ENCODE results near the gene TEX261.

The TEX261 gene

DNA sequence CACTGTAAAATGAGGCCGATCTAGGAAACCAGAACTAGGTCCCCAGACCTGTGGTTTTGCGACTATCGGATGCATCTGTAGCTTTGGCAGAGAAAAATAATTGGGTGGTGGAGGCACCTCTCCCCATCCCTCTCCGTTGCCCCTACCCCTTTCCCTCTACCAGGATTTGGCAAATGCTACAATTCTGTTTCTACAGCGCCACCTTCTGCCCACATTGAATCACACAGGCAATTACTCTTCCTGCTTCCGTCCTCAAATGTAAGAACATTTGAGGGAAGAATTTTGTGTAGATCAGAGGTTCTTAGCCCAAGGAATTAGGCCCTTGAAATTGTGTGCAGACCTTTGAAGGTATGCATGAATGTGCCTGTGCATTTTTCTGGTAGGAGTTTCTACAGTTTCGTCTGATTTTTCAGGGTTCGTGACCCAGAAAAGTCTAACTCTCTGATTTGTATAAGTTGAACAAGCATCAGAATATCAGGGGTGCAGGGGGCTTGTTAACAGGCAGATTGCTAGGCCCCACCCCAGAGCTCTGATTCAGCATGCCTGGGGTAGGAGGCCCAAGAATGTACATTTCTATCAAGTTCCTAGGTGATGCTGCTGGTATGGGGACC is 47.7 kb downstream of the TEX261 start:
- Histone ChIP-seq H3K4me3 (ENCODE audit: low read depth in 1 of 2, low read length in 2 of 2) (no peak overlapping the region), H3K4me1 (ENCODE audit: control insufficient read depth in 1 of 2, insufficient read depth in 2 of 2, low read length in 2 of 2) (peaks cover 2 to 3% of the 10 kb centered on the region in 2 donors), H3K9me3 (ENCODE audit: control insufficient read depth in 1 of 2, low read length in 2 of 2) (no peaks in the 10 kb centered on the region), H3K9ac (ENCODE audit: low read depth in 1 of 2, low read length in 2 of 2) (no peak overlapping the region), H3K27me3 (ENCODE audit: control insufficient read depth in 1 of 2, insufficient read depth in 2 of 2, low read length in 2 of 2) (peaks cover 16 to 21% of the 10 kb centered on the region in 2 donors), H3K36me3 (ENCODE audit: control insufficient read depth in 1 of 2, insufficient read depth in 2 of 2, low read length in 2 of 2) (no peaks in the 10 kb centered on the region), H3K27ac (ENCODE audit: low read depth, low read length) (no peak overlapping the region)

DNA sequence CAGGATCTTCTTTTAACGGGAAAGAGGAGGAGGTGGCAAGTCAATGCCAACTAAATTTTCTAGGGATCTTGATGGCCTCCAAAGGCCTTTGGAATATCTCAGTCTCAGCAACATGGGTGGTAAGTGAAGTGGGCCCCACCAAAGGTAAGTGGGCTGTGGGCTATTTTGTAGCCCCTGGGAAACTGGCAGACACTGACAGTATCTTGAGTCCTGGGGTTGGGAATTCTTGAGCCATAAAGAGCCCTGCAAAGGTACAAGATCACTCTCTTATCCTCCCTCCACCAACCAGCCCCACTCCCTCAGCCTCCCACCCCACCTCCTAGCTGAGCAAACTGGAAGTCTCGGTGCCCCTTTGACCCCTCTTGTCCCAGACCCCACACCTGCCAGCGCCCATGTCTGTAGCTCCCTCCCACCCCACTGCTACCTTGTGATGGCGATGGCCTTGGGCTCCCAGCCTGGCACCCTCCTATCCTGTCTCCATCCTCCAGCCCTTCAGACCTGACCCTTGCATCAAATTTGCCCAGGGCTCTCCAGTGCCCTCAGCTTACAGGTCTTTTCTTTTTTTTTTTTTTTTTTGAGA is 50.5 kb downstream of the TEX261 start:
- Histone ChIP-seq H3K27ac (ENCODE audit: low read depth, low read length) (no peak overlapping the region), H3K27me3 (ENCODE audit: control insufficient read depth in 1 of 2, insufficient read depth in 2 of 2, low read length in 2 of 2) (peaks cover 16 to 20% of the 10 kb centered on the region in 2 donors), H3K9ac (ENCODE audit: low read depth in 1 of 2, low read length in 2 of 2) (no peak overlapping the region), H3K9me3 (ENCODE audit: control insufficient read depth in 1 of 2, low read length in 2 of 2) (no peaks in the 10 kb centered on the region), H3K4me3 (ENCODE audit: low read depth in 1 of 2, low read length in 2 of 2) (no peak overlapping the region), H3K4me1 (ENCODE audit: control insufficient read depth in 1 of 2, insufficient read depth in 2 of 2, low read length in 2 of 2) (peaks cover 2 to 3% of the 10 kb centered on the region in 2 donors), H3K36me3 (ENCODE audit: control insufficient read depth in 1 of 2, insufficient read depth in 2 of 2, low read length in 2 of 2) (no peaks in the 10 kb centered on the region)

DNA sequence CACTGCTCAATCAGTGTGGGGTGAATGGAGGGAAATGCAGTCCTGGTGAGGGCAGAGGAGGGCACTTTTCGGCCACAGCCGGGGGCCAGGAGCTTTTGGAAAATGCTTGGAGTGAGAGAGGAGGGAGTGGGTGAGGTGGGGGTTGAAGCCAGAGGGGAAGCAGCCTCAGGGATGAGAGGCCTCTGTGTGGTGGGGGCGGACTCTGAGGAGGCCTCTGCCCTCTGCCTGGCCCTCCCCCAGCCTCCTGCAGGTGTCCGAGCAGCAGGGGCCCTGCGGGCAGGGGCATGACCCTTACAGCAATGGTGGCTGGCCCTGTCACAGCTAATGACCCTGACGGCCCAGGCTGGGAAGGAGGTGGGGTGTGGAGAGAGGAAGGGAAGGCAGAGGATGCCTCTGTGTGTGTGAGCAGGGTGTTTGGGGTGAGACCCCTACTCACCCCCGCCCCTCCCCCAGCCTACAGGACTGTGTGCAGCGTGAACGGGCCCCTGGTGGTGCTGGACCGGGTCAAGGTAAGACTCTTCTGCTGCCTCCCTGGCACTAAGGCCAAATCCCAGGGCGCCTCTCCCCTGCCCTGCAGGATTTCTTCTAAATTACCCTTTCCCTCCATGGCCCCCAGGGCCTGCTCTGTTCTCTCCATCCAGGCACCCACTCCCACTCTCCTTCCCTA is 51.3 kb downstream of the TEX261 start:
- no peak overlapping the region for H3K9ac ChIP-seq (ENCODE audit: low read depth in 1 of 2, low read length in 2 of 2)
- no peaks in the 10 kb centered on the region for H3K9me3 ChIP-seq (ENCODE audit: control insufficient read depth in 1 of 2, low read length in 2 of 2)
- H3K27ac ChIP-seq (ENCODE audit: low read depth, low read length), result no peak overlapping the region
- no peaks in the 10 kb centered on the region for H3K36me3 ChIP-seq (ENCODE audit: control insufficient read depth in 1 of 2, insufficient read depth in 2 of 2, low read length in 2 of 2)
- H3K4me1 ChIP-seq (ENCODE audit: control insufficient read depth in 1 of 2, insufficient read depth in 2 of 2, low read length in 2 of 2), result peaks cover 0 to 3% of the 10 kb centered on the region in 2 donors
- H3K27me3 ChIP-seq (ENCODE audit: control insufficient read depth in 1 of 2, insufficient read depth in 2 of 2, low read length in 2 of 2), result peaks cover 13 to 18% of the 10 kb centered on the region in 2 donors
- H3K4me3 ChIP-seq (ENCODE audit: low read depth in 1 of 2, low read length in 2 of 2), result no peak overlapping the region

- Histone ChIP-seq H3K4me3 (ENCODE audit: low read depth in 1 of 2, low read length in 2 of 2) (no peak overlapping the region), H3K27ac (ENCODE audit: low read depth, low read length) (no peak overlapping the region), H3K36me3 (ENCODE audit: control insufficient read depth in 1 of 2, insufficient read depth in 2 of 2, low read length in 2 of 2) (no peaks in the 10 kb centered on the region), H3K4me1 (ENCODE audit: control insufficient read depth in 1 of 2, insufficient read depth in 2 of 2, low read length in 2 of 2) (no peaks in the 10 kb centered on the region), H3K9me3 (ENCODE audit: control insufficient read depth in 1 of 2, low read length in 2 of 2) (no peaks in the 10 kb centered on the region), H3K9ac (ENCODE audit: low read depth in 1 of 2, low read length in 2 of 2) (no peak overlapping the region), H3K27me3 (ENCODE audit: control insufficient read depth in 1 of 2, insufficient read depth in 2 of 2, low read length in 2 of 2) (peaks cover 7 to 11% of the 10 kb centered on the region in 2 donors)
Measured at GRCh38 chr2:70942396-70943204, 52.1 kb downstream of the TEX261 start.

DNA sequence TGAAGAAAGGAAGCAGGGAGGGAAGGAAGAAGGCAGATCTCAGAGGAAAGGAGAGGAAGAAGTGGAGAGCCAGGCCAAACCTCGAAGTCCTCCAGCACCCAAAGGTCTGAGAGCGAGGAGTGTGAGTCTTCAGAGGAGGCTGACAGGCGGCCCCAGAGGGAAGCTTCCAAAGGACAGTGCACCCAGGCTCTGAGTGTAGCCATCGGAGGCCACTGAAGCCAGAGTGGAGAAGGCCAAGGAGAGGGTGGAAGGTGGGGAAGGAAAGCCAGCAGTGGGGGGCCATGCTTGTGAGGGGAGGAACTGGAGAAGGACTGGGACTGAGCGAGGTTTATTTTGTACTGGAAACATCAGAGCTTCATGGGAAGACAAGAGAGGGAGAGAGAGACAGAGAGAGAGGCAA is 53.0 kb downstream of the TEX261 start:
- no peaks in the 10 kb centered on the region for H3K9me3 ChIP-seq (ENCODE audit: control insufficient read depth in 1 of 2, low read length in 2 of 2)

DNA sequence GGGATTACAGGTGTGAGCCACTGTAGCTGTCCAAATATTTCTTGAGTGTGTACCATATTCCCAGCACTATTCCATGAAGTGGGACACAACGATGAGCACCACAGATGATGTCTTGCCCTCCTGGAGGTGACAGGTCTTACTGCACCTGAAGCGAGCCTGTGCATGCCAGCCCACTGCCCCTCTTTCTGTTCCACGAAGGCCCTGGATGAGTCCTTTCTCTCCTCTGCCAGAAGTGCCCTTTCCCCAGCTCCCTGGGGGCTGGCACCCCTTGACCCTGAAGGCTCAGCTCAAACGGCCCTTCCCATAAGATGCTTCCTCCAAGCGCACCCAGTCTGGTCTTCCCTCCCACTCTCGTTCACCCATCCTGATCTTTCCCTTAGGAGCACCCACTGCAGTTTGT is 53.5 kb downstream of the TEX261 start:
- Histone ChIP-seq H3K27ac (ENCODE audit: low read depth, low read length) (no peak overlapping the region), H3K4me1 (ENCODE audit: control insufficient read depth in 1 of 2, insufficient read depth in 2 of 2, low read length in 2 of 2) (no peaks in the 10 kb centered on the region), H3K27me3 (ENCODE audit: control insufficient read depth in 1 of 2, insufficient read depth in 2 of 2, low read length in 2 of 2) (peaks cover 0 to 4% of the 10 kb centered on the region in 2 donors), H3K9ac (ENCODE audit: low read depth in 1 of 2, low read length in 2 of 2) (no peak overlapping the region), H3K9me3 (ENCODE audit: control insufficient read depth in 1 of 2, low read length in 2 of 2) (no peaks in the 10 kb centered on the region), H3K36me3 (ENCODE audit: control insufficient read depth in 1 of 2, insufficient read depth in 2 of 2, low read length in 2 of 2) (no peaks in the 10 kb centered on the region), H3K4me3 (ENCODE audit: low read depth in 1 of 2, low read length in 2 of 2) (no peak overlapping the region)

More for the DNA sequence above, 53.0 kb downstream of the TEX261 start:
- peaks cover 0 to 4% of the 10 kb centered on the region in 2 donors for H3K27me3 ChIP-seq (ENCODE audit: control insufficient read depth in 1 of 2, insufficient read depth in 2 of 2, low read length in 2 of 2)
- H3K9ac ChIP-seq (ENCODE audit: low read depth in 1 of 2, low read length in 2 of 2), result no peak overlapping the region
- H3K36me3 ChIP-seq (ENCODE audit: control insufficient read depth in 1 of 2, insufficient read depth in 2 of 2, low read length in 2 of 2), result no peaks in the 10 kb centered on the region
- no peaks in the 10 kb centered on the region for H3K4me1 ChIP-seq (ENCODE audit: control insufficient read depth in 1 of 2, insufficient read depth in 2 of 2, low read length in 2 of 2)
- no peak overlapping the region for H3K27ac ChIP-seq (ENCODE audit: low read depth, low read length)
- H3K4me3 ChIP-seq (ENCODE audit: low read depth in 1 of 2, low read length in 2 of 2), result no peak overlapping the region

DNA sequence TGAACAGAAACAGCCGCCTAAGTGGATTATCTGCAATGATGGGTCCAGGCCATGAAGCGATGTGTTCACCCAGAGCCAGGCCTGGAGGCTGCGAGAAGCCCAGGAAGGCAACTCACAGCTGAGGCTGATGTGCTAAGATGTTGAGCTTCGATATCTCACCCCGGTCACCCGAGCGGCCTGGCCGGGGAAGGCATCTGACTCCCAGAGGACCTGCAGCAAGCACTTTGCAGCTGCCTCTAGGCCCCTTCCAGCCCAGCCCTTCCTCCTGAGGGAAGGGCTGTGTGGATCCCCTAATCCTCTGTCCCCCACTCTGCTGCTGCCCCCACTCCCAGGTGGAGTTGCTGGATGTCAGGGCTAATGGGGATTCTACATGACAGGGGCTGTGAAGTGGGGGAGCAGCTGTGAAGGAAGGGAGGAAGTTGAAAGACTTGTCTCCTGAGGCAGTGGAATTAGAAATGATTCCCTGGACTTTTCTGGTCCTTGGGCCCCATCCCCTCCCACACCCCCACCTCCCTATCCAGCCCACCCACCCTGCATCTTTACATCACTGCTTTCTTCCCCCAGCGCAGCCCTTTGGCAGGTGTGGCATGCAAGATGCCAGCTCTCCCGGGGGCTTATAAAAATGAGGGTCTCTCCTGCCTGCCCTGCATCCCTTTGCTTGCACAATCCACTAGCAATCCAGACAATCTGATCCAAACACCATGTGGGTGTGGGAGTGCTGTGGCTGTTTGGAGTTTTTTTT is 54.7 kb downstream of the TEX261 start:
- no peak overlapping the region for H3K27ac ChIP-seq (ENCODE audit: low read depth, low read length)
- H3K36me3 ChIP-seq (ENCODE audit: control insufficient read depth in 1 of 2, insufficient read depth in 2 of 2, low read length in 2 of 2), result no peaks in the 10 kb centered on the region
- peaks cover 0 to 4% of the 10 kb centered on the region in 2 donors for H3K27me3 ChIP-seq (ENCODE audit: control insufficient read depth in 1 of 2, insufficient read depth in 2 of 2, low read length in 2 of 2)
- H3K9ac ChIP-seq (ENCODE audit: low read depth in 1 of 2, low read length in 2 of 2), result no peak overlapping the region
- H3K9me3 ChIP-seq (ENCODE audit: control insufficient read depth in 1 of 2, low read length in 2 of 2), result no peaks in the 10 kb centered on the region
- no peaks in the 10 kb centered on the region for H3K4me1 ChIP-seq (ENCODE audit: control insufficient read depth in 1 of 2, insufficient read depth in 2 of 2, low read length in 2 of 2)
- no peak overlapping the region for H3K4me3 ChIP-seq (ENCODE audit: low read depth in 1 of 2, low read length in 2 of 2)

GRCh38 chr2:70939001-70939838 is 55.5 kb downstream of the TEX261 start:
- H3K36me3 ChIP-seq (ENCODE audit: control insufficient read depth in 1 of 2, insufficient read depth in 2 of 2, low read length in 2 of 2), result no peaks in the 10 kb centered on the region
- no peak overlapping the region for H3K4me3 ChIP-seq (ENCODE audit: low read depth in 1 of 2, low read length in 2 of 2)
- H3K27ac ChIP-seq (ENCODE audit: low read depth, low read length), result no peak overlapping the region
- peaks cover 0 to 4% of the 10 kb centered on the region in 2 donors for H3K27me3 ChIP-seq (ENCODE audit: control insufficient read depth in 1 of 2, insufficient read depth in 2 of 2, low read length in 2 of 2)
- H3K9ac ChIP-seq (ENCODE audit: low read depth in 1 of 2, low read length in 2 of 2), result no peak overlapping the region
- H3K4me1 ChIP-seq (ENCODE audit: control insufficient read depth in 1 of 2, insufficient read depth in 2 of 2, low read length in 2 of 2), result no peaks in the 10 kb centered on the region
- H3K9me3 ChIP-seq (ENCODE audit: control insufficient read depth in 1 of 2, low read length in 2 of 2), result no peaks in the 10 kb centered on the region

DNA sequence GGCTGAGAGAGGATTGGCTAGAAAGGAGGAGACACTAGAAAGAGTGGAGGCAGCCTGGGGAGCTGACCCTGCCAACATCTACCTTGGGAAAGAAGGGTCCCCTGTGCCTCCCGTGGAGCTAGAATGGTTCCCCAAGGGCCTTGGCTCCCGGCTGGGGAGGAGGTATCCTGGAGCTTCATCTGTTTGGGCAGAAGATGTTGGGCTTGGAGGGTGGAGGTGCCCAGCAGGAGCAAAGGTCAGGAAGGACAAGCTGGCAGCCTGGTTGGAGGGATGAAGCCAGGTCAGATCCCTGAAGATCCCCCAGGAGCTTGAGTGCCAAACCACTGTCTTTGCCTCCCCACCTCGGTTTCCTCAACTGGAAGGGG is 56.1 kb downstream of the TEX261 start:
- H3K4me3 ChIP-seq (ENCODE audit: low read depth in 1 of 2, low read length in 2 of 2), result no peak overlapping the region
- no peak overlapping the region for H3K27ac ChIP-seq (ENCODE audit: low read depth, low read length)
- no peak overlapping the region for H3K9ac ChIP-seq (ENCODE audit: low read depth in 1 of 2, low read length in 2 of 2)
- no peaks in the 10 kb centered on the region for H3K9me3 ChIP-seq (ENCODE audit: control insufficient read depth in 1 of 2, low read length in 2 of 2)
- no peaks in the 10 kb centered on the region for H3K36me3 ChIP-seq (ENCODE audit: control insufficient read depth in 1 of 2, insufficient read depth in 2 of 2, low read length in 2 of 2)
- peaks cover 0 to 4% of the 10 kb centered on the region in 2 donors for H3K27me3 ChIP-seq (ENCODE audit: control insufficient read depth in 1 of 2, insufficient read depth in 2 of 2, low read length in 2 of 2)
- no peaks in the 10 kb centered on the region for H3K4me1 ChIP-seq (ENCODE audit: control insufficient read depth in 1 of 2, insufficient read depth in 2 of 2, low read length in 2 of 2)

Measured in duodenal mucosa (tissue), 2 donors.